ENCODE measurements around the gene CFAP53.

The CFAP53 gene

DNA sequence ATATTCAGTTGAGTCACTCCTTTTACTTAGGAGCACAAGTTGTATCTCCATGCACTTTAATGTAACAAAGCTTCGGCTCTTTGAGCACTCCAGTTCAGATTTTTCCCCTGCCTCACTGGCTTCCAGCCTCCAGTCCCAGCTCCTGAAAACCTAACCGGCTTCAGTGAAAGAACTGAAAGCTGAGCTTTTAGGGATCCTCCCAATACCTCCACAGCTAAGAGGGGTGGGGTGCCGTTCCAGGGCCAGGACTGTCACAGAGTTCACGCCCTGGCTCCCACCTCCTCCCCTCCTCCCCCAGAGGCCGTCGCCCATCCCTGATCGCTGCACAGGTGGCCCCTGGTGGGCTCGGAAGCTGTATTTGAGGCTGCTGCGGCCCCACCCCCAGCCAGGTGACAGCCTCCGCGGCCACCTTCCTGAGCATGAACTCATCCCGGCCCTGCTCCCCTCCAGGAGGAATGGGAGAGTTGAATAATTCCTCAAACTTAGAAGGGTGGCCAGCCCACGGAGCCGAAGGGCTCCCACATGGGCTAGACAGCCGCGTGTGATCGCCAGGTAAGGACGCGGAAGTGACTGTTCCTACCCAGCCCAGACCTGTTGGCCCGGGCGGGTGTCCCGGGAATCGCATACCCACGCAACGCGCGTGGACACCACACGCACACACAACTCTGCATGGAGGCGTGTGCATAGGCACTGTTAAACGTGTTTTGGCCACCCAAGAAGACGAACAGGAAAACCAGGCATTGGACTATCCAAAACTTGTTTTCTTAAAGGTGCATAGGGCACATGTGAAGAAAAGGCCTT lies 73.1 kb downstream of the CFAP53 start:
- DNase-seq = peak; percentile 5

DNA sequence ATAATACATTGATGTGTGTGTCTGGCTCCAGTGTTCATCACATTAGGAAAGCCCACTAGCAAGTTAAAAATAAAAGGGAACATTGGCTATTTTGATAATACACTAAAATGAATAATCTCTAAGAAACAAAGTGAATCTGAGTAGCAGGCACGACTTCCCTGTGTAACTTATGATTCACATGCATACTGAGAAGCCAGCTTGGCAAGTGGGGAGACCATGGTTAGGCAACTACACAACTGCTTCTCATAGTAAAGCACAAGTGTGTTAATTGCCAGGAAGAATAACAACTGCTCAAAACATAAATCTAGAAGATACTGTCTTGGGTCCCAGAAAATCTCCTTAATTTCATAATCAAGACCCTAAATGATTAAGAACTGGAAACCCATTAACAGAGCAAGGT lies 75.4 kb downstream of the CFAP53 start:
- DNase-seq = no peak

DNA sequence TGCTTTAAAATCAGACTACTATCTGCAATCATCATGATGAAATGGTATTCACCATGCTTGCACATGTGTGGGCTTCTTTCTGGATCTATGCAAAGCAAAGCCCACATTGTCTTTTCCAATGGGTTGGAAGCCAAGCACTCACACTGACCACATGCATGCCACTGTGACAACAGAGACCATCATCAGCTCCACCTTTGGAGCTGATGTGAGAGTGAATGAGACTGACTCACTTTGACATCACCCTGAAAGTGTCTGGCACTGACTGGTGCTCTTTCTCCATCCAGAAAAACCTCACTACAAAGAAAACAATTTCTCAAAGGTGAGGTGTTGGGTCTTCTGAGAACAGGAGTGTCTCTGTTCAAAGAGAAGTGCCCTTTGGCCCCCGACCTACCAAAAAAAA lies 76.1 kb downstream of the CFAP53 start:
- no peak for DNase-seq

DNA sequence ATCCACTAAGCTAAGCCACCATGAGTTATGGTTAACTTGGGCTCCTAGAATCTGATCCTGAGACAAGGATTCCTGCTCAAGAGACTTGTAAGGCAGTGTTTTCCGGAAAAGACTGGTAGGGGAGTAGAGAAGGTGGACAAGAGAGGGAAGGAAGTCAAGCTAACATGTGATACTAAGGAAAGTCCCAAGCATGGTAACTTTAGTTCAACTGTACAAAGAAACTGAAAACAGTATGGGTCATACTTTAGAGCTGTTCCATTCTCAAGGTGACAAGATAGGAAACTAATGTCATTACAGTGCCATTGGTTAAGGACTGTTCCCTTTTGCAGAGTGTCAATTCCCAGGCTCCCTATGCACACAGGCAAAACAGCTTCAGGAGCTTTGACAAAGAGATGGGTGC lies 77.1 kb downstream of the CFAP53 start:
- no peak for DNase-seq

DNA sequence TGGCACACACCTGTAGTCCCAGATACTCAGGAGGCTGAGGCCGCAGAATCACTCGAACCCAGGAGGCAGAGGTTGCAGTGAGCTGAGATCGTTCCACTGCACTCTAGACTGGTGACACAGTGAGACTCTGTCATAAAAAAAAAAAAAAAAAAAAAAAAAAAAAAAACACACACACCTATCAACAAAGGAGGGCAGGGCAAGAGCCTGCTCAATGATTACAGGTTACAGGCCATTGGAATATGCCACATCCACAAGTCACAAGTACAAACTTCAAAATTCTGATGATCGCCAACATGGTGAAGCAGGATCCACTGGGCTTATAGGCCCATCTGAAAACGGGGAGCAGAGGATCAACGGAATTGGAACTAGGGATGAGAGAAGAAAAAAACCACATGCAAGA lies 77.6 kb downstream of the CFAP53 start:
- no peak for DNase-seq

DNA sequence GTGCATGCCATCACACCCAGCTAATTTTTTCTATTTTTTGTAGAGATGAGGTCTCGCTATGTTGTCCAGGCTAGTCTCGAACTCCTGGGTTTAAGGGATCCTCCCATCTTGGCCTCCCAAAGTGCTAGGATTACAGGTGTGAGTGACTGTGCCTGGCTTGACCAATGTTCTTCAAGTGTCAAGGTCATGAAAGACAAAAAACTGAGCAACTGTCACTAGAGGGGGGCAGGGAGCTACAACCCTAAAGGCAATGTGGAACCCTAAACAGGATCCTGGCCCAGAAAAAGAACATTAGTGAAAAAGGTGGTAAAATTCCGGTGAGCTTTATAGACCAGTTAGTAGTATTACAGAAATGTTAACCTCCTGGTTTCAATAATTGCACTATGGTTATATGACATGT lies 78.6 kb downstream of the CFAP53 start:
- no peak for DNase-seq

DNA sequence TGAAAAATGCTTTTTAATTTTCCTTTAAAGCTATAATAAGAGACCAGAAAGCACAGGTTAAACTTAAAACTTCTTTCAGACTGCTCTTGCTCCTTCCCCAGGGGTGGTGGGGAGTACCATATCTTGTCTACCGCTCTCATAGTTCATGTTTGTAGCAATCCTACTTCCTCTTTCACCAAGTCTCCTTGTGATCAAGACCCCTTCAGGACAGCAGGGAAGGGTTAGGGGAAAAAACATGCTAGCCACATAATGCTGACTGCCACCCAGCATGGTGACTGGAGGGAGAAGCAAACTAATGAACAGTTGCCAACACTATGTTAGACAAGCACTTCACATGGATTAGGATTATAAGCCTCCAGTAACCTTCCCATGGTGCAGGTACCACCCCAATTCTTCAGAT lies 79.9 kb downstream of the CFAP53 start:
- DNase-seq = no peak

DNA sequence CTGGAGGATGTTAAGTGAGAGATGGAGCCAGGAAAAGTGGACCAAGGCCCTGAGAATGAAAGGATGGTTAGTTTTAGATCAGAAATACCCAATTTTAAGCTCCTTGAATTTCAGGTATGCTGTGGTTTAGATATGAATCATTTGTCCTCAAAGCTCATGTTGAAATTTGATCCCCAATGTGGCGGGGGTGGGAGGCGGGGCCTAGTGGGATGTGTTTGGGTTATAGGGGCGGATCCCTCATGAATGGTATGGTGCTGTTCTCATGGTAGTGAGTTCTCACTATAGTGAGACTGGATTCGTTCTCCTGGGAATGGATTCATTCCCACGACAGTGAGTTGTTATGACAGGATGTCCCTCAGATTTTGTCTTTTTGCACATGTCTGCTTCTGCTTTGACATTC lies 82.7 kb downstream of the CFAP53 start:
- DNase-seq = no peak

DNA sequence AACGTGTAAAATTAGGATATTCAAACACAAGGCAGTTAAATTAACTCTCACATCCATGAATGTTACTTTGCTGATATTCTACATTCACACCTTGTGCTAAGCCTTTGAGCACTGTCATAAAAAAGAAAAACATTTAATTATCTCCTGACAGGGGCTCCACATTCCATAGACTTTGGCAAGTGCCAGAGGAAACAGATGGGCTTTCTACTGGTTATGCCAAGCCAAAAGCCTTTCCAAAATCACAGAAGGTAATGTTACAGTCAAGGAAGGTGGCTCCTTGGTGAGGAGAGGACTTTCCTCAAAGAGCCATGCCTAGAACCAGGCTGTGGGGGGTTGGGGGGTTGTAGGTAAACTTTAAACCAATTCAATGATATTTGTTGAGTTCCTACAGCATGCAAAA lies 83.8 kb downstream of the CFAP53 start:
- no peak for DNase-seq

DNA sequence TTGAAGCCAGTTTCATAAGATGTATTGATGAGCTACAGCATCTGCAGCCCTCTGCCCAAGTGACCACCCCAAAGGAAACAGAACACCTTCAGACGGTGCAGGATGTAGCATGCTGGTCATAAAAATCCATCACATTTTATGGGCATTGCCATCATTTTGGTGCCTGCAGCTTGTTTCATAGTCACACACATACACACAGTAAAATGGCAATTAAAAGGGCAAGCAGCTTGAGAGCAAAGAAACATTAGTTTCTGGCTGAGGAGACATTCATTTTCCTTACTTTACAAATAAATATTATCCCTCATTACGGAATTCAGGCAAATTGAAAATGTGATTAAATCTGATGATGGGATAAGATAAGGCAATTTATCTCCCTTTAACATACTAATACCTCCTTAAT lies 84.7 kb downstream of the CFAP53 start:
- DNase-seq = no peak

DNA sequence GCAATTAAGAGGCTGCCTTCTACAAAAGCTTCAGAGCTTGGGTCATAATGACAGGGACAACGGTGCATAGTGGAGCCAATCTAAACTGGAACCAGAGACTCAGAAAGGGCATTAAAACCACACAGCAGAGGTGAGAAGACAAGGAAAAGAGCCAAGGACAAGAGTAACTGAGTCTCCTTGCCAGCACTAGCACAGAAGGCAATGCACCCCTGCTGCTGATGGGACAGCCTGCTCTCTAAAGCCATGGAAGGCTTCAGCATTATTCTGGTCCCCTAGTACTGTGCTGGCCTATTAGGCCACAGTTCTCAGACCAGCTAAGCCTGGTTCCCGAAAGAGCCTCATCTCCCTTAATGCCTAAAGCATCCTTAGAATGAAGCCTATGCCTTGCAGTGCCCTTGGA lies 86.8 kb downstream of the CFAP53 start:
- DNase-seq = no peak

DNA sequence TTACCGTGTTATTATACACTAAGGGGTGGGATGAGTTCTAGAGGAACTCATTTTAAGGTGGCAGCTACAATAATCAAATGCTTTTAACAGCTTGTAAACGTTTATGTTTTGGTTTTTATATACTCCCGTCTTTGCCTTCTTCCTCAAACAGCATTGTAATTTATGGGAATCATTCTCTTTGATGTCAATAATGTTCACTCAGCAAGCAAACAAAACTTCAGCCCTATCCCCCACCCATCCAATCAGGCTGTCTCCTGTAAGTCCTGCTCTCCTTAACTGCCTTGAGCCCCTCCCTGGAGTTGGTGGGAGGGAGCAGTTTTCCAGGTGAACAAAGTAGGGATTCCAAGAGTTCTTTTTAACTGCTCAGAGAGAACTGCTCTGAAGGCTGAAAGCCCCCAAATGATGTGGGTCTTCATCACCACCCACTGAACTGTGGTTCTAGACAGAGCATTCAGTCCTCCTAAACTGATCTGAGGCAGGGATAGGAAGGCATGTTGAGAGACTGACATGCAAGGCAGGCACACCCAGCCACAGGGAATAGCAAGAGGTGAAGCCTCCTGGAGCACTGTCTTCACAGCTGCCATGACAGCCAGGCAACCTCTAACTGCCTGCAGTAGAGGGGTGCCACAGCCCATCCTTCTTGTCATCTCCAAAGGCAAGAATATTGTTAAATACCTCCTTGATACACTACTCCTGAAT lies 88.9 kb downstream of the CFAP53 start:
- DNase-seq = no peak

All from DMS79 (cell line).